GM12865 (cell line): Measurements from ENCODE around the gene ADCY9.

Source experiments
- DNase-seq: peaks from one replicate; pipeline ENCODE4 v3.0.0; 2010; ENCODE audit warnings: low read depth
- H3K4me3 ChIP-seq: 2 replicates; pipeline ENCODE4 v1.5.1; 2011; ENCODE audit warnings: mild to moderate bottlenecking, low read depth, low read length, control low read depth
- TF ChIP-seq, protein P1 (sequence below): IDR thresholded peaks from 2 replicates; pipeline ENCODE4 v1.5.1; 2011; ENCODE audit warnings: low read length, control low read depth, low read depth, inconsistent platforms; ENCODE audit not compliant: insufficient read depth; ENCODE audit errors: missing control alignments

The ADCY9 gene

DNA sequence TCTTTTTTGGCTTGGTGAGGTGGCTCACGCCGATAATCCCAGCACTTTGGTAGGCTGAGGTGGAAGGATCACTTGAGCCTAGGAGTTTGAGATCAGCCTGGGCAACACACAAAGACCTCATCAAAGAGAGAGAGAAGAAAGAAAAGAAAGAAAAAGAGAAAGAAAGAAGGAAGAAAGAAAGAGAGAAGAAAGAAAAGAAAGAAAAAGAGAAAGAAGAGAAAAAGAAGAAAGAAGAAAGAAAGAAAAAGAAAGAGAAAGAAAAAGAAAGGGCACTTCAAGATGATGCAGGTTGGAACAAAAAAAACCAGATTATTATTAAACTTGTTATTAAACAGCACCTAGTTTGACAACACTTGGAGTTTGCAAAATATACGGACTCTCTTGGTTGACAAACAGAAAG, 21.2 kb upstream of the ADCY9 start:
- no peak for DNase-seq
- no peak overlapping the region for H3K4me3 ChIP-seq
- TF ChIP-seq, protein P1, sequence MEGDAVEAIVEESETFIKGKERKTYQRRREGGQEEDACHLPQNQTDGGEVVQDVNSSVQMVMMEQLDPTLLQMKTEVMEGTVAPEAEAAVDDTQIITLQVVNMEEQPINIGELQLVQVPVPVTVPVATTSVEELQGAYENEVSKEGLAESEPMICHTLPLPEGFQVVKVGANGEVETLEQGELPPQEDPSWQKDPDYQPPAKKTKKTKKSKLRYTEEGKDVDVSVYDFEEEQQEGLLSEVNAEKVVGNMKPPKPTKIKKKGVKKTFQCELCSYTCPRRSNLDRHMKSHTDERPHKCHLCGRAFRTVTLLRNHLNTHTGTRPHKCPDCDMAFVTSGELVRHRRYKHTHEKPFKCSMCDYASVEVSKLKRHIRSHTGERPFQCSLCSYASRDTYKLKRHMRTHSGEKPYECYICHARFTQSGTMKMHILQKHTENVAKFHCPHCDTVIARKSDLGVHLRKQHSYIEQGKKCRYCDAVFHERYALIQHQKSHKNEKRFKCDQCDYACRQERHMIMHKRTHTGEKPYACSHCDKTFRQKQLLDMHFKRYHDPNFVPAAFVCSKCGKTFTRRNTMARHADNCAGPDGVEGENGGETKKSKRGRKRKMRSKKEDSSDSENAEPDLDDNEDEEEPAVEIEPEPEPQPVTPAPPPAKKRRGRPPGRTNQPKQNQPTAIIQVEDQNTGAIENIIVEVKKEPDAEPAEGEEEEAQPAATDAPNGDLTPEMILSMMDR: no peak

- H3K4me3 ChIP-seq: no peak overlapping the region
- TF ChIP-seq, protein P1: no peak
- no peak for DNase-seq
These were observed 20.1 kb upstream of the ADCY9 start for GRCh38 chr16:4136229-4136813.

DNA sequence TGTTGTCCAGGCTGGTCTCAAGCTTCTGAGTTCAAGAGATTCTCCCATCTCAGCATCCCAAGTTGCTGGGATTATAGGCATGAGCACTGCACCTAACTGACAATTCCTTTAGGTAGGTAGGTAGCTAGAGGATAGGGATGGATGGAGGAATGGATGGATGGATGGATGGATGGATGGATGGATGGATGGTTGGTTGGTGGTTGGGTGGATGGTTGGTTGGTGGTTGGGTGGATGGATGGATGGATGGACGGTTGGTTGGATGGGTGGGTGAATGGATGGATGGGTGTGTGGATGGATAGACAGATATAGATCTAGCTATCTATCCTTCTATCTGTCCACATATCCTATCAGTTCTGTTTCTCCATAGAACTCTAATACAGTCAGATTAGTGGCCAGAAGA, 19.3 kb upstream of the ADCY9 start:
- H3K4me3 ChIP-seq: no peak overlapping the region
- TF ChIP-seq, protein P1: no peak
- no peak for DNase-seq

DNA sequence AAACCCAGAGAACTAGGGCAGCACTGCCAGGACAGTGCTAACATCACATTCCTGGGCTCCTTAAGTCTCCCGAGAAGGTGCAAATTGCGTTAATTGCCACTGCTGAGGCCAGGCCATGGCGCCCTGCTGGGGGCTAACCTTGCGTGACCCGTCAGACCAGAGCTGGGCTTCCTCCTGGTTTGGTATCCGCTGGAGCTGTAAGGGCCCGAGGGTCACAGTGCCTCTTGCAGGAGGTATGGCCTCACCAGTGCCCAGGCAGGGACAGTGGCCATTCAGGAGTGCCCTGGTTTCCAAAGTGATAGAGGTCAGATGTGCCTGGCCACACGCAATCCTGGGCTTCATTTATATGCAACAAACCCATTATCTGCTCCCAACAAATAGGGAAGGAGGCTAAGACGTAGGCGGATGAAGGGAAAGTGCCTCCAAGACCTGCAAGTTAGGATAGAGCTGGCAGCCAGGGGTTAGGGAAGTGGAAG, 17.7 kb upstream of the ADCY9 start:
- TF ChIP-seq, protein P1: no peak
- no peak for DNase-seq
- H3K4me3 ChIP-seq: no peak overlapping the region

GRCh38 chr16:4131621-4132020, 15.4 kb upstream of the ADCY9 start:
- TF ChIP-seq, protein P1: no peak
- no peak overlapping the region for H3K4me3 ChIP-seq
- no peak for DNase-seq

DNA sequence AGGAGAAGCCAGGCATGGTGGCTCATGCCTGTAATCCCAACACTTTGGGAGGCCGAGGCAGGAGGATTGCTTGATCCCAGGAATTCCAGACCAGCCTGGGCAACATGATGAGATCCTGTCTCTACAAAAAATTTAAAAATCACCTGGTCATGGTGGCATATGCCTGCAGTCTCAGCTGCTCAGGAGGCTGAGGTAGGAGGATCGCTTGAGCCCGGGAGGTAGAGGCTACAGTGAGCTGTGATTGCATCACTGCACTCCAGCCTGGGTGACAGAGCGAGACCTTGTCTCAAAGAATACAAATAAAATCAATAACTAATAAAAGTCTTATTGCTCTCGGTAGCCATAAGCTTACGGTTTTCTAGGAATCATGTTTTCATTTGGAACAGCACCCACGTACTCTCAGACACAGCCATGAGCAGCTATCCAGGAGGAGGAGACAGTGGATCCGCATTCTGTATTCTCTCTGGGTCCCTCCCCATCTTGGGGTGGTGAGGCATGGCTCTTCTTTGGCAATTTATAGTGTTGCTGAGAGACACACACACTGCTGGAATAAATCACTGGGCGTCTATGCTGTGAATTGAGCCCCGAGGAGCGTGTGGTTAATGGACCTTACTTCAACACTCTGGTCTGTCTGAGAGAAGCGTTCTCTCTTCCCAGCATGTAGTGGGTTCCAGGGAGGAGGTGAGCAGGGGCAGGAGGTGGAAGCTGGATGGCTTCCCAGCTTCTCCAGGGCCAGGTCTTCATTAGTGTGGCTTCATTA, 8.5 kb upstream of the ADCY9 start:
- no peak for DNase-seq
- TF ChIP-seq, protein P1: no peak
- no peak overlapping the region for H3K4me3 ChIP-seq
